Cardiac fibroblast (primary cell): ENCODE results near the gene NAV3.

ENCODE experiments used
- DNase-seq, 2 donors: peaks; one replicate each; pipeline versions ENCODE4 v3.0.0 to v3.0.0-alpha.2; 2010; ENCODE audit warnings: low read depth in 2 of 2
- H3K4me3 ChIP-seq, 2 donors: replicated peaks in 1 of 2; 1 replicate in 1 of 2; 2 replicates in 1 of 2; pipeline ENCODE4 v1.5.1; 2011; ENCODE audit warnings: low read depth in 2 of 2, low read length in 2 of 2, mild to moderate bottlenecking in 2 of 2, moderate library complexity in 1 of 2
- TF ChIP-seq, protein P1 (sequence below): IDR thresholded peaks from one replicate; pipeline ENCODE4 v1.5.1; 2011; ENCODE audit warnings: low read depth, mild to moderate bottlenecking, low read length, inconsistent platforms

The NAV3 gene

DNA sequence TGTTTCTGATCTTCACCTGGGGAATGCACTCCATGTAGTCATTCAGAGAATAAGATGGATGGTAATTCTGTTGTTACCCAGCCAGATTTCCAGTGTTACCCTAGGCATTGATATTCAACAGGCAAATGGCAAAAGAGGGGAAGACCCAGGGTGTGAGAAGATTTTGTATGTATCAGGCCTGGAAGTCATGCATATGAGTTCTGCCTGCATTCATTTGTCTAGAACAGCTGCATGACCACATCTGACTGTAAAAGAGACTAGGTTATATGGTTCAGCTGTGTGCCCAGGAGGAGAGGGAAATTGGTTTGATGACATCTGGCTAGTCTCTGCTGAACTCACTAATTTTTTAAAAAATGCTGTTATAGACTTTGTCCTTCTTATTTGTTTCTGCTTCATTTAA, 224.9 kb downstream of the NAV3 start:
- TF ChIP-seq, protein P1, sequence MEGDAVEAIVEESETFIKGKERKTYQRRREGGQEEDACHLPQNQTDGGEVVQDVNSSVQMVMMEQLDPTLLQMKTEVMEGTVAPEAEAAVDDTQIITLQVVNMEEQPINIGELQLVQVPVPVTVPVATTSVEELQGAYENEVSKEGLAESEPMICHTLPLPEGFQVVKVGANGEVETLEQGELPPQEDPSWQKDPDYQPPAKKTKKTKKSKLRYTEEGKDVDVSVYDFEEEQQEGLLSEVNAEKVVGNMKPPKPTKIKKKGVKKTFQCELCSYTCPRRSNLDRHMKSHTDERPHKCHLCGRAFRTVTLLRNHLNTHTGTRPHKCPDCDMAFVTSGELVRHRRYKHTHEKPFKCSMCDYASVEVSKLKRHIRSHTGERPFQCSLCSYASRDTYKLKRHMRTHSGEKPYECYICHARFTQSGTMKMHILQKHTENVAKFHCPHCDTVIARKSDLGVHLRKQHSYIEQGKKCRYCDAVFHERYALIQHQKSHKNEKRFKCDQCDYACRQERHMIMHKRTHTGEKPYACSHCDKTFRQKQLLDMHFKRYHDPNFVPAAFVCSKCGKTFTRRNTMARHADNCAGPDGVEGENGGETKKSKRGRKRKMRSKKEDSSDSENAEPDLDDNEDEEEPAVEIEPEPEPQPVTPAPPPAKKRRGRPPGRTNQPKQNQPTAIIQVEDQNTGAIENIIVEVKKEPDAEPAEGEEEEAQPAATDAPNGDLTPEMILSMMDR: no peak
- DNase-seq: no peak
- no peak overlapping the region for H3K4me3 ChIP-seq

- TF ChIP-seq, protein P1: no peak
- H3K4me3 ChIP-seq: no peak overlapping the region
- DNase-seq: no peak
These were observed 226.4 kb downstream of the NAV3 start for GRCh38 chr12:78057075-78057474.

GRCh38 chr12:78060186-78060585, 229.5 kb downstream of the NAV3 start:
- TF ChIP-seq, protein P1: no peak
- no peak overlapping the region for H3K4me3 ChIP-seq
- peak; percentile 58 to 83 for DNase-seq

- H3K4me3 ChIP-seq: no peak overlapping the region
- DNase-seq: peak; percentile 85 to 87
- TF ChIP-seq, protein P1: no peak
These were observed 232.1 kb downstream of the NAV3 start for GRCh38 chr12:78062786-78063185.

- TF ChIP-seq, protein P1: no peak
- H3K4me3 ChIP-seq: no peak overlapping the region
- DNase-seq: no peak
These were observed 251.1 kb downstream of the NAV3 start for GRCh38 chr12:78081590-78082314.

GRCh38 chr12:78085542-78086182, 255.0 kb downstream of the NAV3 start:
- DNase-seq: peak; percentile 49 to 81
- H3K4me3 ChIP-seq: no peak overlapping the region
- TF ChIP-seq, protein P1: no peak
